NCI-H187 (cell line): ENCODE measurements around the gene RNF214.

Source experiments
- DNase-seq, 2 experiments: peaks; one replicate each; lab custom pipeline; 2025; lab: John Stamatoyannopoulos, UW

Gene RNF214

GRCh38 chr11:117214404-117215110 is 17.9 kb upstream of the RNF214 start:
- no peak for DNase-seq

GRCh38 chr11:117217141-117218084 is 15.1 kb upstream of the RNF214 start:
- DNase-seq = no peak

GRCh38 chr11:117218133-117218915 is 14.1 kb upstream of the RNF214 start:
- no peak for DNase-seq

GRCh38 chr11:117219001-117219400 is 13.5 kb upstream of the RNF214 start:
- DNase-seq = no peak

GRCh38 chr11:117219455-117219854 is 13.0 kb upstream of the RNF214 start:
- DNase-seq = no peak

- no peak for DNase-seq
Measured at GRCh38 chr11:117219995-117220394, 12.5 kb upstream of the RNF214 start.

GRCh38 chr11:117220568-117220967 is 11.9 kb upstream of the RNF214 start:
- DNase-seq = no peak

GRCh38 chr11:117220999-117221774 is 11.3 kb upstream of the RNF214 start:
- peak in 1 of 2 experiments; percentile 35 for DNase-seq

- peak; percentile 56 to 58 for DNase-seq
Measured at GRCh38 chr11:117221775-117222517, 10.5 kb upstream of the RNF214 start.

- no peak for DNase-seq
Measured at GRCh38 chr11:117222991-117223740, 9.3 kb upstream of the RNF214 start.

- DNase-seq = no peak
Measured at GRCh38 chr11:117223741-117224689, 8.5 kb upstream of the RNF214 start.

GRCh38 chr11:117225553-117226170 is 6.8 kb upstream of the RNF214 start:
- no peak for DNase-seq

- peak; percentile 16 to 47 for DNase-seq
Measured at GRCh38 chr11:117226388-117227385, 5.8 kb upstream of the RNF214 start.

- DNase-seq = no peak
Measured at GRCh38 chr11:117228091-117228490, 4.4 kb upstream of the RNF214 start.

- DNase-seq = no peak
Measured at GRCh38 chr11:117229411-117229810, 3.1 kb upstream of the RNF214 start.

GRCh38 chr11:117229931-117230285 is 2.6 kb upstream of the RNF214 start:
- no peak for DNase-seq

GRCh38 chr11:117230286-117230961 is 2.0 kb upstream of the RNF214 start:
- no peak for DNase-seq
